GM08714 (cell line): ENCODE results near the gene CLSTN1.
A peak's percentile ranks its signal among the peaks of the same experiment; 100 is the strongest.

Source experiments
- H3K4me3 ChIP-seq: fragments of 200-500 bp; sonication (Bioruptor generic); 2 replicates; pipeline ENCODE4 v1.5.1; 2014; ENCODE audit warnings: mild to moderate bottlenecking, low read length, inconsistent platforms
- ZNF274 ChIP-seq: IDR thresholded peaks from 2 replicates; pipeline ENCODE4 v1.6.1; 2012; ENCODE audit warnings: mild to moderate bottlenecking, low read depth, low read length

CLSTN1 gene

GRCh38 chr1:9705337-9706093 is 118.2 kb downstream of the CLSTN1 start:
- no peak for TF ChIP-seq ZNF274
- no peak overlapping the region for H3K4me3 ChIP-seq

DNA sequence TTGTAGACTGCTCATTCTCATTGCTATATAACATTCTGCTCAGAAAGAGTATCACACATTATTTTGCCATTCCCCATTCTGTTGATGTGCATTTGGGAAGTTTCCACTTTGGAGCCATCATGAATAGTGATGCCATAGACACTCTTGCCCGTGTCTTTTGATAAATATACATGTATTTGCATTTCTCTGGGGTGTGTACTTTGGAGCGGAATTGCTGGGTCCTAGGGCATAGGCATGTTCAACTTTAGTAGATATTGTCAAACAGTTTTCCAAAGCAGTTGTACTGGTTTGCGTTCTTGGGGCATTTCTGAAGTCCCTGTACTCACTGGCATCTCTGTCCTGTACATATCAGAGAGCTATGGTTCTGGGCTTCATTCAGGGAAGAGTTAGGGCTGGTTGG is 120.1 kb downstream of the CLSTN1 start:
- no peak overlapping the region for H3K4me3 ChIP-seq
- no peak for TF ChIP-seq ZNF274

- H3K4me3 ChIP-seq = no peak overlapping the region
- no peak for TF ChIP-seq ZNF274
These were observed 120.6 kb downstream of the CLSTN1 start for GRCh38 chr1:9703165-9703509.

- no peak for TF ChIP-seq ZNF274
These were observed 122.1 kb downstream of the CLSTN1 start for GRCh38 chr1:9701665-9702064.

GRCh38 chr1:9700340-9700739 is 123.4 kb downstream of the CLSTN1 start:
- TF ChIP-seq ZNF274 = no peak
- no peak overlapping the region for H3K4me3 ChIP-seq

More at GRCh38 chr1:9701665-9702064, 122.1 kb downstream of the CLSTN1 start:
- H3K4me3 ChIP-seq = no peak overlapping the region

DNA sequence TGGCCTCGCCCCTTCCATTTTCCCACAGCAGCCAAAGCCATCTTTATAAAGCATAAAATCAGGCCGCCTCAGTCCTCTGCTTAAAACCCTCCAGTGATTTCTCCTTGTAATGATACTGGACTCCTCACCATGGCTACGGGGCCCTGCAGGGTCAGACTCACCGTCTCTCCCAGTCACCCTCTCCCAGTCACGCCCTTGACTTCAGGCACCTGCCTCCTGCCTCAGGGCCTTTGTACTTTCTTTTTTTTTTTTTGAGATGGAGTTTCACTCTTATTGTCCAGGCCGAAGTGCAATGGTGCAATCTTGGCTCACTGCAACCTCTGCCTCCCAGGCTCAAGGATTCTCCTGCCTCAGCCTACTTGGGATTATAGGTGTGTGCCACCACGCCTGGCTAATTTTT is 124.4 kb downstream of the CLSTN1 start:
- no peak for TF ChIP-seq ZNF274
- no peak overlapping the region for H3K4me3 ChIP-seq

- H3K4me3 ChIP-seq = no peak overlapping the region
- TF ChIP-seq ZNF274 = no peak
These were observed 127.0 kb downstream of the CLSTN1 start for GRCh38 chr1:9696793-9697192.

- H3K4me3 ChIP-seq = no peak overlapping the region
- TF ChIP-seq ZNF274 = no peak
These were observed 132.1 kb downstream of the CLSTN1 start for GRCh38 chr1:9691691-9692090.

DNA sequence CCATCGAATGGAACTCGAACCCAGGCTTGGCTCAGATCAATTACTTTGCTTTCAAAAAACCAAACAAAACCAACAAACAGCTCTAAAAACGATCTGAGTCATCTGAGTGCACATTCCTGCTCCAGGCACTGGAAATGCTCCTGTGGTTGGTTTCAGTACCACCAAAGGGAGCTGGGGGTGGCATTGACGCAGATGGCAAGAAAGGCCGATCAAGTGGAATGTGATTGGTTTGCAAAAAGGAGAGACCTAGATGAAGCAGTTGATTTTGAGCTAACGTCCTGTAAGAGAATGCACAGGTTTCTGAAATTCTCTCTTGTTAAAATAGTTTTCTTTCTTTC is 132.7 kb downstream of the CLSTN1 start:
- TF ChIP-seq ZNF274 = no peak
- no peak overlapping the region for H3K4me3 ChIP-seq

DNA sequence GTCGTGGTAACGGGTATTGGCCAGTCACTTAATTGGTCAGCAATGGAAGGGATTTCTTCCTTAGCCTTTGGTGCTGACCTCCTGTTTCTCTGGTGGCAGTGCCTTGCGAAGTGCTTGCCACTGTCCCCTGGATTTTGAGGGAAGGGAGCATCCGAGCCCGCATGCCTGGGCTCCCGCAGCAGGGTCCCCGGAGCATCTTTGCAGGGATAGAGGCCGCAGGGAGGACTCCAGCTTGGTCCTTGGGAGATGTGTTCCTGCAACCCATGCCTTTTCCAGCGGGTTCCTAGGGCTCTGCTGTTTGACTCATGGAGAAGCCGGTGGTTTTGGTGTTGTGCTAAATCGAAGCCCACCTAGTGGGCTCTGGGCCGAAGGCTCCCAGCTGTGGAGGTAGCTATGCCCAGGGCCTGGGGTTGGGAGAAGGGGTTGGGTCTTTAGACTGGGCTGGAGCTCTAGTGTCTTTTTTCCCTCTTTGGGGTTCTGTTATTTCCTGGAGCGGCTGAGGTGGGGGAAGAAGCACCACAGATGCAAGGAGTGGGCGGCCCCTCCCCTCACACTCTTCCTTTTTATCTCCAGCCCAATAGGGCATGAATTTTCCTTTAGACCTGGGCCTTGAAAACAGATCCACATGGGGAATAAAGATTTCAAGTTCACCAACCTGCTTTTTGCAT is 133.2 kb downstream of the CLSTN1 start:
- H3K4me3 ChIP-seq = no peak overlapping the region
- no peak for TF ChIP-seq ZNF274

DNA sequence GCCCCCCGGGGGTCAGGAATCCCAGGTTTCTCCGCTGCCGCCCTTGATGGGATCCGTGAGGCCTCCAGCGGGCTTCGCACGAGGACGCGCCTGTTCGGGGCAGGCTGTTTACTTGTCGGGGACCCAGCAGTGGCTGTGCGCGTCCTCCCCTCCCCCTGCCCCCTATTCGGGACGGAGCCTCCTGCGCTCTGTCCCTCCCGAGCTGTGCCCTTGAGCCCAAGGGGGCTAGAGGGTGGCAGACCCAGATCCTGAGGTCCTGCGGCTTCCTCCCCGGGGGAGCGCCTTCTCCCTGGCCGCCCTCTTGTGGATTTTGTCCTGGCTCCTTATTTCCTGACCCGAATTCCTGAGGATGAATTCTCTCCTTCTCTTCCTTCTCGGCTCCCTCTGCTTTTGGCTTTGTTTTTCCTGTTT is 133.8 kb downstream of the CLSTN1 start:
- H3K4me3 ChIP-seq = no peak overlapping the region; the same call in 1 of the 2 replicates
- no peak for TF ChIP-seq ZNF274

GRCh38 chr1:9689011-9689706 is 134.6 kb downstream of the CLSTN1 start:
- peak overlapping the region; percentile 58; the same call in 1 of the 2 replicates for H3K4me3 ChIP-seq
- TF ChIP-seq ZNF274 = no peak

DNA sequence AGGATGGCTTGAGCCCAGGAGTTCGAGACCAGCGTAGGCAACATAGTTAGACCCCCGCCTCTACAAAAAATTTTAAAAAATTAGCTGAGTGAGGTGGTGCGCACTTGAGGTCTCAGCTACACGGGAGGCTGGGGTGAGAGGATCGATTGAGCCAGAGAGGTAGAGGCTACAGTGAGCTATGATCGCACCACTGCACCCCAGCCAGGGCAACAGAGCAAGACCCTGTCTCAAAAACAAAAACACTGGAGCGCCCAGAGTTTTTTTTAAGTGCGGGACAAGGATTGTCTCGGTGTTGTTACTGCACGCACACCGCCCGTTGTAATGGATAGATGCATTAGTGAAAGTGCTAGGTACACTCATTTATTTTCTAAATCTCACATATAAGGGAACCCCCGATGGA is 135.2 kb downstream of the CLSTN1 start:
- peak overlapping the region; percentile 58; the same call in 1 of the 2 replicates for H3K4me3 ChIP-seq
- TF ChIP-seq ZNF274 = no peak

DNA sequence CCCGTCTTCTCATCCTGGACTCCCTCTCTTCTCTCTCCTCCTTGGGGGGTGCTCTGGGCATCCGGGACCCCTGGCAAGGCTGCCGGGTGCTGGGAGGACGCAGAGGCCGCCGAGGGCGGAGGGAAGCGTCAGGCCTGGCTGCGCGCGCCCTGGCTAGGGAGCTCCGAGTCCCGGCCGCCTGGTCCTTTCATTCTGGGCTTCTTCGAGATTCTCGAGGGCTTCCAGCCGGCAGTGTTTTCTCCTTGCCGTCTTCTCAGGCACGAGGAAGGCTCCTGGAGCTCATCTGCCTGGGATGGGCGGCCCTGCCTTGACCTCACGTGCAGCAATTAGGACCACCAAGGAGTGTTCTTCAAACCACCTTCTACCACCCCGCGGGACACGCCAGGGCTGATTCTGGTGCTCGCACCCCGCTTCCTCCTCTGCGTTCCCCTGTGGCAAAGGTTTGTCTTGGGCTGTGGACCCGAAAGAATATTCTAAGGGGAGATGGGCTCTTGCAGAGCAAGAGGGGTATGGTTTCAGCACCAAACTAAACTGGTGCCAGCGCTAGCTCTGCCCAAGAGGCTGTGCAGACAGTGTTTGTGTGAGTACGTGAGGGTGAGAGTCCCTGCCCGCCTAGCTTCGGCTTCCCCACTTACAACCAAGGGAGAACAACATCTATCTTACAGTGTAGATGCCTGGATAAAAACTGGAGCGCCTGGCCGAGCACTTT is 135.7 kb downstream of the CLSTN1 start:
- H3K4me3 ChIP-seq = peak overlapping the region; percentile 58; the same call in 1 of the 2 replicates
- no peak for TF ChIP-seq ZNF274

DNA sequence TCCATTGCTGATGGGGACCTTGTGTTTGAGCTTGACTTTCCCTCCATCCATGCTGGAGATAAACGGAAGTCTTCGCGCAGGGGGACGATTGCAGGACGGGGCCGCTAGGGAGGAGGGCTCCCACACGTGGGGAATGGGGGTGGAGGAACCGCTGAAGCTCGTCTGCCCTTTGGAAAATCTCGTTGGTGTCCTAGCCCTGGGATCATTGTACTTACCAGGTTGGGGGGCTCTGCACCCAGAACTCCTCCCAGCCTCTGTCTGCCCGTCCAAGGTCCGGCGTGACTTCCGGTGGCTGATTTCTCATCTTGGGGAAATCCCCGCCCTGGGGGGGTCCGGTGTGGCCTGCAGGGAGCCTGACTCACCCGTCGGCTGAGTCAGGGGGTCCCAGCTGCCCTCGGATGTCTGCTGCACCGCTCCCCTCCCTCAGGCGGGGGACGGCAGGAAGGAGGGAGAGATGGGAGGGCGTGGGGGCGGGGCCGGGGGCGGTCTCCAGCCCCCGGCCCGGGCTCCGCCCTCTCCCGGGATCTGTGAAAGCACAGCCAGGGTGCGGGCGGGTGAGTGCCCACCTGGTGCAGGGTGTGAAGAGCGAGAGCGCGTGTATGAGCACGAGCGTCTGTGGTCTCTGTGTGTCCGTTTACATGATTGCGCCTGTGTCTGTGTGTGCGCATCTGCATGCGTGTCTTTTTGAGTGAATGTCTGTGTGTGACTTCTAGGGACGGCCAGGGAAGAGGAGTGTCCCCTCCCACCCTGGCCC is 136.5 kb downstream of the CLSTN1 start:
- peak overlapping the region; percentile 58 for H3K4me3 ChIP-seq
- TF ChIP-seq ZNF274 = no peak
